Astrocyte of the cerebellum (primary cell): ENCODE results near the gene TMEM131.

Source experiments
- DNase-seq: peaks from one replicate; pipeline ENCODE4 v3.0.0-alpha.2; 2011; ENCODE audit warnings: low read depth
- H3K4me3 ChIP-seq: 2 replicates; pipeline ENCODE4 v1.5.1; 2011; ENCODE audit warnings: mild to moderate bottlenecking, low read depth, low read length, moderate library complexity
- CTCF ChIP-seq: IDR thresholded peaks from 2 replicates; pipeline ENCODE4 v1.5.1; 2012; ENCODE audit warnings: low read length, low read depth, moderate library complexity, mild to moderate bottlenecking; ENCODE audit errors: missing control alignments
- in situ Hi-C: cut with HindIII; loops from 2 replicates; pipeline ENCODE4 v1.10.0; 2017; ENCODE audit warnings: low sequenced_read_pairs

Gene TMEM131

GRCh38 chr2:97993926-97994325, 1.8 kb downstream of the TMEM131 start:
- no peak for DNase-seq
- peak overlapping the region; percentile 77 for H3K4me3 ChIP-seq
- TF ChIP-seq CTCF = no peak
- in situ Hi-C loops = no loop called here

- TF ChIP-seq CTCF = no peak
- peak overlapping the region; percentile 77 for H3K4me3 ChIP-seq
- in situ Hi-C loops = no loop called here
- DNase-seq = no peak
These were observed 2.6 kb downstream of the TMEM131 start for GRCh38 chr2:97992836-97993825.

DNA sequence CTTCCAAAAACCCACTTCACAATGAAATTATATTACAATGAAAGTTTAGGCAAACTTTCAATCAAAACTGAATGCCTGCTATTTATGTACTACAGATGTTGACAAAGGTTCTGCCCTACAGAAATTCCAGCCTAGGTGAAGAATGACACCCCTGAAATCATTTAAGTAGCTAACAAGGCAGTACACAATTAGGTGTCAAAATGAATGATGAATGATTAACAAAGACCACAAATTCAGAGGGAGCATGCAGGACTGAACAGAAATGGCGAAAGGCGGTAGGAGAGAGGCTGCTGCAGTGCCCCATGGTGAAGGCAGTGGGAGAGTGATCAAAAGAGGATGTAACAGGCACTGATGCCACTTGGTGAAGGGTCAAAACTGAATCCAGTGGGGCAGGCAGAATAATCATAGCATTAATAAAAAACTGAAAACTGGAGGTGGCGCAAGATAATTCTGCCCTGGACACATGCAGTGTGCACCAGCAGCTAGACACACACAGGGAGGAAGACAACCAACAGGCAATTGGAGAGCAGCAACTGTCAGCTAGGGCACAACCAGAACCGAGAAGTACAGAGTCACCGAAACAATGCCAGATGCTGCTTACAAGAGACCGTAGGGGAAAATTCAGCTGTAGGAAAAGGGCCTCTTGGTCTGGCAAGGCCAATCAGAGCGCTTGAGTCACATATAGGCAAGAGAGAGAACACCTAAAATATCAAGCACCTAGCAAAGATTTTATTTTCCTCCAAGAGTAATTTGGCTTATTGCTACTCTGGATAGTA, 4.5 kb downstream of the TMEM131 start:
- TF ChIP-seq CTCF = no peak
- in situ Hi-C loops = no loop called here
- no peak for DNase-seq
- H3K4me3 ChIP-seq = no peak overlapping the region

- TF ChIP-seq CTCF = no peak
- in situ Hi-C loops = no loop called here
- no peak for DNase-seq
- no peak overlapping the region for H3K4me3 ChIP-seq
These were observed 7.0 kb downstream of the TMEM131 start for GRCh38 chr2:97988722-97989121.

DNA sequence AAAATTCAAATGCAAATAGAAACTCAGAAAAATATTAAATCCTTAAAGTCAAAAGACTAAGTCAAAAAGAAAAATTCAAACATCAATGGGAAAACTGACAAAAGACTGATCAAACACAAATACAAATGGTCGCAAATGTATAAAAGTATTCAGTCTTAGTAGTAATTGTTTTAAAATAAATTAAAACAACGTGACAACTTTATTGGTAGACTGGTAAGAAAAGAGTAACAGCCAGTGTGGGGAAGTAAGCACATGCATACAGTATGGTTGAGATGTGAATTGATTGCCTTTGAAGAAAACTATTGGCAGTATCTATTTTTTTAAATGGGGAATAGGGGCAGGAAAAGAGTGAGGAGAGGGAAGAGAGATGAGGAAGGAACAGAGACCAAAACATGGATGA, 9.8 kb downstream of the TMEM131 start:
- no peak for DNase-seq
- no peak overlapping the region for H3K4me3 ChIP-seq
- no peak for TF ChIP-seq CTCF
- in situ Hi-C loops = no loop called here

- no peak overlapping the region for H3K4me3 ChIP-seq
- no peak for DNase-seq
- TF ChIP-seq CTCF = no peak
- in situ Hi-C loops = no loop called here
These were observed 12.1 kb downstream of the TMEM131 start for GRCh38 chr2:97983698-97984097.
